Activated CD4-positive, CD25-positive, alpha-beta regulatory T cell treated with anti-CD3 and anti-CD28 coated beads, Interleukin-2, amount 50 U/mL, for 16 hours (primary cell): ENCODE results near the gene C16orf96.

Source experiments
- DNase-seq: peaks from one replicate; pipeline ENCODE4 v3.0.0-alpha.2; 2020; ENCODE audit warnings: low read depth, low spot score

The C16orf96 gene

GRCh38 chr16:4646773-4647643 lies 90.9 kb downstream of the C16orf96 start:
- DNase-seq, result no peak

- no peak for DNase-seq
Observed at GRCh38 chr16:4647644-4647980, 91.5 kb downstream of the C16orf96 start.

GRCh38 chr16:4648917-4649316 lies 92.8 kb downstream of the C16orf96 start:
- DNase-seq, result no peak

- DNase-seq, result no peak
Observed at GRCh38 chr16:4649744-4650442, 93.8 kb downstream of the C16orf96 start.
